PC-3 (cell line): Measurements from ENCODE around the gene IGF2BP2. TPM values are rescaled to one million over a fixed set of nuclear protein-coding genes. Genes with fewer than 3 reads are reported as not detected.
A peak's percentile ranks its signal among the peaks of the same experiment; 100 is the strongest.

Experiments
- ATAC-seq: fragments of 200-7000 bp; cut with Tn5 transposase; 2 replicates; pipeline ENCODE4 v1.9.1; 2020; ENCODE audit warnings: mild to moderate bottlenecking, moderate library complexity
- BruUV-seq: library from RNA; stranded (reverse); fragments of 400-500 nt; replicated peaks from 2 replicates; lab custom pipeline; 2021; lab: Mats Ljungman, UMichigan
- CTCF ChIA-PET: fragments of 300-600 bp; sonication (Branson Sonifier 250); formaldehyde crosslinking; loops from one replicate; lab custom pipeline; 2022; ENCODE audit warnings: antibody characterized with exemption; lab: Charles Lee
- POLR2A ChIA-PET: fragments of 300-600 bp; sonication (Branson Sonifier 250); formaldehyde crosslinking; loops from one replicate; lab custom pipeline; 2022; ENCODE audit warnings: antibody characterized with exemption; ENCODE audit not compliant: unreplicated experiment; lab: Charles Lee
- DNase-seq: peaks from one replicate; pipeline ENCODE4 v3.0.0-alpha.2; 2015
- H2AFZ ChIP-seq: fragments of 300-600 bp; sonication (generic); 2 replicates; pipeline ENCODE4 v1.6.0; 2016; ENCODE audit warnings: antibody characterized with exemption, low read length
- H3F3A ChIP-seq: fragments of 300-600 bp; sonication (generic); one replicate; pipeline ENCODE4 v1.6.0; 2017; ENCODE audit warnings: antibody characterized with exemption, low read length, control low read depth, mild to moderate bottlenecking; ENCODE audit not compliant: unreplicated experiment
- H3K27ac ChIP-seq: fragments of 300-600 bp; sonication (generic); 2 replicates; pipeline ENCODE4 v1.5.1; 2016; ENCODE audit warnings: mild to moderate bottlenecking, low read length
- H3K27me3 ChIP-seq: fragments of 300-600 bp; sonication (generic); 2 replicates; pipeline ENCODE4 v1.6.1; 2016; ENCODE audit warnings: low read length, mixed read lengths
- H3K36me3 ChIP-seq: fragments of 300-600 bp; sonication (generic); 2 replicates; pipeline ENCODE4 v1.6.1; 2016; ENCODE audit warnings: low read depth, mixed run types, low read length, mixed read lengths
- H3K4me1 ChIP-seq: fragments of 300-600 bp; sonication (generic); 2 replicates; pipeline ENCODE4 v1.5.1; 2016; ENCODE audit warnings: low read length; ENCODE audit not compliant: insufficient read depth
- H3K4me2 ChIP-seq: fragments of 300-600 bp; sonication (generic); 2 replicates; pipeline ENCODE4 v1.6.0; 2016; ENCODE audit warnings: low read length
- H3K4me3 ChIP-seq: fragments of 300-600 bp; sonication (generic); 2 replicates; pipeline ENCODE4 v1.5.1; 2016; ENCODE audit warnings: mild to moderate bottlenecking, low read length, mixed read lengths
- H3K79me2 ChIP-seq: fragments of 300-600 bp; sonication (generic); 2 replicates; pipeline ENCODE4 v1.6.1; 2017; ENCODE audit warnings: low read length, mixed read lengths
- H3K9ac ChIP-seq: fragments of 300-600 bp; sonication (generic); 2 replicates; pipeline ENCODE4 v1.6.0; 2016; ENCODE audit warnings: mild to moderate bottlenecking, low read length
- H3K9me2 ChIP-seq: fragments of 300-600 bp; sonication (generic); replicated peaks from 2 replicates; pipeline ENCODE4 v1.6.1; 2016; ENCODE audit warnings: mixed run types, low read length, mixed read lengths
- H3K9me3 ChIP-seq: fragments of 300-600 bp; sonication (generic); 2 replicates; pipeline ENCODE4 v1.6.1; 2016; ENCODE audit warnings: low read length, mixed read lengths
- H4K20me1 ChIP-seq: fragments of 300-600 bp; sonication (generic); 2 replicates; pipeline ENCODE4 v1.6.1; 2016; ENCODE audit warnings: low read length, mixed read lengths
- EZH2 ChIP-seq: fragments of 300-600 bp; sonication (generic); IDR thresholded peaks from one replicate; pipeline ENCODE4 v1.6.1; 2017; ENCODE audit warnings: antibody characterized with exemption, mild to moderate bottlenecking, low read length; ENCODE audit not compliant: unreplicated experiment
- EZH2phosphoT487 ChIP-seq: fragments of 300-600 bp; sonication (generic); IDR thresholded peaks from 2 replicates; pipeline ENCODE4 v1.6.1; 2018; ENCODE audit warnings: mild to moderate bottlenecking, antibody characterized with exemption, low read length, borderline replicate concordance
- intact Hi-C: fragments of 100-400 bp; cut with micrococcal nuclease; formaldehyde crosslinking; loops from 2 replicates; pipeline ENCODE4 v1.9.0; 2023
- total RNA-seq: library from RNA; depleted of rRNA; stranded (reverse); fragments of >200 nt; gene quantifications from 2 replicates; pipeline ENCODE4 v1.2.3, GENCODE V29; 2014
- TF ChIP-seq, protein P1 (sequence below): fragments of 300-600 bp; sonication (generic); conservative IDR thresholded peaks from 2 replicates; pipeline ENCODE4 v1.5.1; 2017; ENCODE audit warnings: antibody characterized with exemption, low read depth, mild to moderate bottlenecking, low read length

IGF2BP2 gene
- total RNA-seq, 1 experiment from 2014 or later = 81.2 TPM

GRCh38 chr3:185702262-185703225, 122.3 kb downstream of the IGF2BP2 start:
- H3K27ac ChIP-seq = peak overlapping the region; percentile 13

GRCh38 chr3:185701611-185702261, 123.1 kb downstream of the IGF2BP2 start:
- intact Hi-C loops = no loop called here
- Histone ChIP-seq H3F3A (no peaks in the 10 kb centered on the region), H3K4me3 (no peak overlapping the region), H3K9me2 (no peaks in the 10 kb centered on the region), H3K9me3 (no peaks in the 10 kb centered on the region), H4K20me1 (no peaks in the 10 kb centered on the region), H3K36me3 (0 out of 2 replicates have a peak, but pooled peaks cover 5% of the 10 kb centered on the region), H3K4me1 (no peaks in the 10 kb centered on the region; the same call in 1 of the 2 replicates), H3K27ac (no peak overlapping the region), H3K4me2 (no peak overlapping the region), H2AFZ (no peak overlapping the region), H3K9ac (no peak overlapping the region), H3K79me2 (peaks cover 81% of the 10 kb centered on the region), H3K27me3 (no peaks in the 10 kb centered on the region)
- CTCF ChIA-PET = no interaction called here
- TF ChIP-seq EZH2phosphoT487 (no peak), EZH2 (no peak)
- TF ChIP-seq, protein P1, sequence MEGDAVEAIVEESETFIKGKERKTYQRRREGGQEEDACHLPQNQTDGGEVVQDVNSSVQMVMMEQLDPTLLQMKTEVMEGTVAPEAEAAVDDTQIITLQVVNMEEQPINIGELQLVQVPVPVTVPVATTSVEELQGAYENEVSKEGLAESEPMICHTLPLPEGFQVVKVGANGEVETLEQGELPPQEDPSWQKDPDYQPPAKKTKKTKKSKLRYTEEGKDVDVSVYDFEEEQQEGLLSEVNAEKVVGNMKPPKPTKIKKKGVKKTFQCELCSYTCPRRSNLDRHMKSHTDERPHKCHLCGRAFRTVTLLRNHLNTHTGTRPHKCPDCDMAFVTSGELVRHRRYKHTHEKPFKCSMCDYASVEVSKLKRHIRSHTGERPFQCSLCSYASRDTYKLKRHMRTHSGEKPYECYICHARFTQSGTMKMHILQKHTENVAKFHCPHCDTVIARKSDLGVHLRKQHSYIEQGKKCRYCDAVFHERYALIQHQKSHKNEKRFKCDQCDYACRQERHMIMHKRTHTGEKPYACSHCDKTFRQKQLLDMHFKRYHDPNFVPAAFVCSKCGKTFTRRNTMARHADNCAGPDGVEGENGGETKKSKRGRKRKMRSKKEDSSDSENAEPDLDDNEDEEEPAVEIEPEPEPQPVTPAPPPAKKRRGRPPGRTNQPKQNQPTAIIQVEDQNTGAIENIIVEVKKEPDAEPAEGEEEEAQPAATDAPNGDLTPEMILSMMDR = no peak
- BruUV-seq = TSS peak; percentile 13
- POLR2A ChIA-PET = no interaction called here
- ATAC-seq (no peak), DNase-seq (no peak)

More at GRCh38 chr3:185702262-185703225, 122.3 kb downstream of the IGF2BP2 start:
- no peaks in the 10 kb centered on the region for H3F3A ChIP-seq
- H3K9ac ChIP-seq = no peak overlapping the region
- H3K27me3 ChIP-seq = no peaks in the 10 kb centered on the region
- TF ChIP-seq EZH2phosphoT487 = no peak
- TF ChIP-seq, protein P1 = no peak
- TF ChIP-seq EZH2 = no peak
- H3K9me3 ChIP-seq = no peaks in the 10 kb centered on the region
- H3K4me2 ChIP-seq = no peak overlapping the region
- no peaks in the 10 kb centered on the region for H4K20me1 ChIP-seq
- intact Hi-C loops = no loop called here
- peak; percentile 69 for ATAC-seq
- POLR2A ChIA-PET = no interaction called here
- 0 out of 2 replicates have a peak, but pooled peaks cover 5% of the 10 kb centered on the region for H3K36me3 ChIP-seq
- BruUV-seq = no TSS peak
- H3K9me2 ChIP-seq = no peaks in the 10 kb centered on the region
- no peak for DNase-seq
- no peak overlapping the region for H2AFZ ChIP-seq
- no peaks in the 10 kb centered on the region; the same call in 1 of the 2 replicates for H3K4me1 ChIP-seq
- no peak overlapping the region for H3K4me3 ChIP-seq
- CTCF ChIA-PET = no interaction called here
- H3K79me2 ChIP-seq = peaks cover 85% of the 10 kb centered on the region
